Uterus (tissue), 2 donors: ENCODE results near the gene C1QL2.

ENCODE experiments used
- POLR2A ChIP-seq, 2 donors: fragments of 450-650 bp; IDR thresholded peaks; one replicate each; pipeline ENCODE4 v1.6.1; 2016; ENCODE audit warnings: antibody characterized with exemption in 2 of 2, mild to moderate bottlenecking in 1 of 2, moderate library complexity in 1 of 2
- TF ChIP-seq, protein P1 (sequence below), 4 experiments: fragments of 200-600 bp in 2 of 4; fragments of 450-650 bp in 2 of 4; sonication (generic) in 2 of 4; IDR thresholded peaks; one replicate each; pipeline ENCODE4 v1.5.1; 2016 to 2019; ENCODE audit warnings: antibody characterized with exemption in 4 of 4, mild to moderate bottlenecking in 2 of 4, moderate library complexity in 1 of 4

- TF ChIP-seq, protein P1, sequence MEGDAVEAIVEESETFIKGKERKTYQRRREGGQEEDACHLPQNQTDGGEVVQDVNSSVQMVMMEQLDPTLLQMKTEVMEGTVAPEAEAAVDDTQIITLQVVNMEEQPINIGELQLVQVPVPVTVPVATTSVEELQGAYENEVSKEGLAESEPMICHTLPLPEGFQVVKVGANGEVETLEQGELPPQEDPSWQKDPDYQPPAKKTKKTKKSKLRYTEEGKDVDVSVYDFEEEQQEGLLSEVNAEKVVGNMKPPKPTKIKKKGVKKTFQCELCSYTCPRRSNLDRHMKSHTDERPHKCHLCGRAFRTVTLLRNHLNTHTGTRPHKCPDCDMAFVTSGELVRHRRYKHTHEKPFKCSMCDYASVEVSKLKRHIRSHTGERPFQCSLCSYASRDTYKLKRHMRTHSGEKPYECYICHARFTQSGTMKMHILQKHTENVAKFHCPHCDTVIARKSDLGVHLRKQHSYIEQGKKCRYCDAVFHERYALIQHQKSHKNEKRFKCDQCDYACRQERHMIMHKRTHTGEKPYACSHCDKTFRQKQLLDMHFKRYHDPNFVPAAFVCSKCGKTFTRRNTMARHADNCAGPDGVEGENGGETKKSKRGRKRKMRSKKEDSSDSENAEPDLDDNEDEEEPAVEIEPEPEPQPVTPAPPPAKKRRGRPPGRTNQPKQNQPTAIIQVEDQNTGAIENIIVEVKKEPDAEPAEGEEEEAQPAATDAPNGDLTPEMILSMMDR (IDR thresholded peaks at IDR 0.05), result no peak
- no peak for TF ChIP-seq POLR2A (IDR thresholded peaks at IDR 0.05)
Measured at GRCh38 chr2:119112230-119112629, 46.3 kb downstream of the C1QL2 start.
